ENCODE results near the gene DAGLA.

Gene DAGLA

DNA sequence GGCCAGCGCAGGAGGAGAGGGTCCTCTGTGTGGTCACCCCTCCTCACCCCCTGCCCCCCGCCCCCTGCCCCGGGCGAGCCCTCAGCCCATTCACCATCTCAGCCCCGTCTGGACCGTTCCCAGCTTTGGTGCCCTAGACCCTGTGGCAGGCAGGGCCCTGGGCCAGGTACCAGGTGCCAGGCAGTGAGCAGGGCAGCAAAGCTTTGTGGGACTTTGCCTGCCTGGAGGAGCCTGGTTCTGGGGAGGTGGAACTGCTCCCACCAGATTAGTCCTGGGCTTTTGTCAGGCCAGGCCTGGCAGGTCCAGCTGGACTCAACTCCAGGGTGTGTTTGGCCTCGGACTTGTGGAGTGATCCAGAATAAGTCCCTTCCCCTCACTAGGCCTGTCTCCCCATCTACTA, 58.6 kb downstream of the DAGLA start:
- H3K27ac ChIP-seq = no peak overlapping the region
- no peaks in the 10 kb centered on the region for H3K36me3 ChIP-seq (ENCODE audit: insufficient read depth)
- H2AFZ ChIP-seq (ENCODE audit: low read depth) = no peak overlapping the region
- H3K9ac ChIP-seq = no peak overlapping the region
- no peak overlapping the region for H3K4me2 ChIP-seq
- no peaks in the 10 kb centered on the region for H4K20me1 ChIP-seq (ENCODE audit: insufficient read depth)
- TF ChIP-seq, protein P1, sequence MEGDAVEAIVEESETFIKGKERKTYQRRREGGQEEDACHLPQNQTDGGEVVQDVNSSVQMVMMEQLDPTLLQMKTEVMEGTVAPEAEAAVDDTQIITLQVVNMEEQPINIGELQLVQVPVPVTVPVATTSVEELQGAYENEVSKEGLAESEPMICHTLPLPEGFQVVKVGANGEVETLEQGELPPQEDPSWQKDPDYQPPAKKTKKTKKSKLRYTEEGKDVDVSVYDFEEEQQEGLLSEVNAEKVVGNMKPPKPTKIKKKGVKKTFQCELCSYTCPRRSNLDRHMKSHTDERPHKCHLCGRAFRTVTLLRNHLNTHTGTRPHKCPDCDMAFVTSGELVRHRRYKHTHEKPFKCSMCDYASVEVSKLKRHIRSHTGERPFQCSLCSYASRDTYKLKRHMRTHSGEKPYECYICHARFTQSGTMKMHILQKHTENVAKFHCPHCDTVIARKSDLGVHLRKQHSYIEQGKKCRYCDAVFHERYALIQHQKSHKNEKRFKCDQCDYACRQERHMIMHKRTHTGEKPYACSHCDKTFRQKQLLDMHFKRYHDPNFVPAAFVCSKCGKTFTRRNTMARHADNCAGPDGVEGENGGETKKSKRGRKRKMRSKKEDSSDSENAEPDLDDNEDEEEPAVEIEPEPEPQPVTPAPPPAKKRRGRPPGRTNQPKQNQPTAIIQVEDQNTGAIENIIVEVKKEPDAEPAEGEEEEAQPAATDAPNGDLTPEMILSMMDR (conservative IDR thresholded peaks at IDR 0.05; ENCODE audit: low read depth, low read length) = no peak
- H3K4me1 ChIP-seq (ENCODE audit: low read depth, poor library complexity, severe bottlenecking) = no peaks in the 10 kb centered on the region
- H3K27me3 ChIP-seq (ENCODE audit: insufficient read depth, low read depth) = peaks cover 19% of the 10 kb centered on the region
- no peak overlapping the region for H3K4me3 ChIP-seq (IDR thresholded peaks at IDR 0.05; ENCODE audit: insufficient read depth, low read depth, low read length)
- no peaks in the 10 kb centered on the region for H3K79me2 ChIP-seq (ENCODE audit: insufficient read depth, low read depth)

DNA sequence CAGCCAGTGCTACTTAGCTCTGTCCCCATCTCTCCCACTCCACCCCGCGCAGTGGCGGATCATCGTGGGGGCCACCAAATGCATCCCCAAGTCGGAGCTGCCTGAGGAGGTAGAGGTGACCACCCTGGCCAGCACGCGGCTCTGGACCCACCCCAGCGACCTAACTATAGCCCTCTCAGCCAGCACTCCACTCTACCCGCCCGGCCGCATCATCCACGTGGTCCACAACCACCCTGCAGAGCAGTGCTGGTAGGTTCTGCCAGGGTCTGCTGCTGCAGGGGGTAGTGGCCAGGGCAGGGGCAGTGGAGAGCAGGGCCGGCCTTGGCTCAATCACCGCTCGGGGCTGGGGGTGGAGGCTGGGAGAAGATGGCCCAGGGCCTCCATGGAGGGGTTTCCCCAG, 59.2 kb downstream of the DAGLA start:
- TF ChIP-seq, protein P1 (conservative IDR thresholded peaks at IDR 0.05; ENCODE audit: low read depth, low read length) = no peak
- Histone ChIP-seq H3K4me1 (ENCODE audit: low read depth, poor library complexity, severe bottlenecking) (no peaks in the 10 kb centered on the region), H4K20me1 (ENCODE audit: insufficient read depth) (no peaks in the 10 kb centered on the region), H3K4me3 (IDR thresholded peaks at IDR 0.05; ENCODE audit: insufficient read depth, low read depth, low read length) (no peak overlapping the region), H3K4me2 (no peak overlapping the region), H3K79me2 (ENCODE audit: insufficient read depth, low read depth) (no peaks in the 10 kb centered on the region), H2AFZ (ENCODE audit: low read depth) (no peak overlapping the region), H3K36me3 (ENCODE audit: insufficient read depth) (no peaks in the 10 kb centered on the region), H3K27ac (no peak overlapping the region), H3K9ac (no peak overlapping the region), H3K27me3 (ENCODE audit: insufficient read depth, low read depth) (peaks cover 25% of the 10 kb centered on the region)

DNA sequence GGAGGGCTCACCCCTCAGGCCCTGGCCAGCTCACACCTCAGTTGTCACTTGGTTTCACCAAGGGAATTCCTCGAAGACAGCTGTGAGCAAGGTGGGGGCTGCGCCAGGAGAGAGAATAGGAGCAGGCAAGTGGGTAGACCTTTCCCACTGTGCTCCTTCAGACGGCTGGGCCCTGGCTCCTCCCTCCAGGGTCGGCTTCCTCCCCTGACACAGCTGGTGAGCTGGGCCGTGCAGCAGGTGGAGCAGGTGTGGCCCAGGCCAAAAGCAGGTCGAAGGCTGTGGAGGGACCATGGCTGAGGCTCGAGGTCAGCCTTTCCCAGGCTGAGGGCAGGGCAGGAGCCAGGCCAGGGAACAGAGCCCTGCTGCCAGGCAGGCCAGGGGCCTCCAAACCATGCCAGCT, 59.8 kb downstream of the DAGLA start:
- Histone ChIP-seq H3K36me3 (ENCODE audit: insufficient read depth) (no peaks in the 10 kb centered on the region), H3K4me3 (IDR thresholded peaks at IDR 0.05; ENCODE audit: insufficient read depth, low read depth, low read length) (no peak overlapping the region), H4K20me1 (ENCODE audit: insufficient read depth) (no peaks in the 10 kb centered on the region), H3K79me2 (ENCODE audit: insufficient read depth, low read depth) (no peaks in the 10 kb centered on the region), H2AFZ (ENCODE audit: low read depth) (no peak overlapping the region), H3K27ac (no peak overlapping the region), H3K9ac (no peak overlapping the region), H3K4me2 (no peak overlapping the region), H3K27me3 (ENCODE audit: insufficient read depth, low read depth) (peaks cover 24% of the 10 kb centered on the region), H3K4me1 (ENCODE audit: low read depth, poor library complexity, severe bottlenecking) (no peaks in the 10 kb centered on the region)
- TF ChIP-seq, protein P1 (conservative IDR thresholded peaks at IDR 0.05; ENCODE audit: low read depth, low read length) = no peak

- TF ChIP-seq, protein P1 (conservative IDR thresholded peaks at IDR 0.05; ENCODE audit: low read depth, low read length) = no peak
- Histone ChIP-seq H3K27me3 (ENCODE audit: insufficient read depth, low read depth) (peaks cover 9% of the 10 kb centered on the region; the same call in 1 of the 2 replicates), H3K4me1 (ENCODE audit: low read depth, poor library complexity, severe bottlenecking) (no peaks in the 10 kb centered on the region), H2AFZ (ENCODE audit: low read depth) (no peak overlapping the region), H3K4me3 (IDR thresholded peaks at IDR 0.05; ENCODE audit: insufficient read depth, low read depth, low read length) (no peak overlapping the region), H3K4me2 (no peak overlapping the region), H3K9ac (no peak overlapping the region), H3K36me3 (ENCODE audit: insufficient read depth) (no peaks in the 10 kb centered on the region), H3K27ac (no peak overlapping the region), H3K79me2 (ENCODE audit: insufficient read depth, low read depth) (no peaks in the 10 kb centered on the region), H4K20me1 (ENCODE audit: insufficient read depth) (no peaks in the 10 kb centered on the region)
Measured at GRCh38 chr11:61742391-61742790, 62.2 kb downstream of the DAGLA start.

Measured in KMS-11 (cell line).